GM21367 (cell line): ENCODE results near the gene HM13.
A peak's percentile ranks its signal among the peaks of the same experiment; 100 is the strongest.
"Not testable (repeated sequence)": the region's sequence is repeated elsewhere in the genome, so short reads cannot be mapped to it uniquely, and the experiment has no call there.

ENCODE experiments used
- ATAC-seq: cut with Tn5 transposase; IDR thresholded peaks from one replicate; pipeline ENCODE4 v1.9.1; 2021; ENCODE audit not compliant: unreplicated experiment

Gene HM13

GRCh38 chr20:31542201-31542842 is 28.1 kb downstream of the HM13 start:
- ATAC-seq = no peak

GRCh38 chr20:31542963-31543362 is 28.7 kb downstream of the HM13 start:
- no peak for ATAC-seq

- no peak for ATAC-seq
Observed at GRCh38 chr20:31543966-31544598, 29.8 kb downstream of the HM13 start.

GRCh38 chr20:31544600-31544999 is 30.4 kb downstream of the HM13 start:
- no peak for ATAC-seq

GRCh38 chr20:31545621-31546040 is 31.4 kb downstream of the HM13 start:
- not testable (repeated sequence) for ATAC-seq

- ATAC-seq = peak; percentile 66
Observed at GRCh38 chr20:31547017-31547675, 32.9 kb downstream of the HM13 start.

GRCh38 chr20:31547720-31548298 is 33.6 kb downstream of the HM13 start:
- no peak for ATAC-seq

- no peak for ATAC-seq
Observed at GRCh38 chr20:31548820-31549512, 34.7 kb downstream of the HM13 start.

GRCh38 chr20:31549513-31549880 is 35.3 kb downstream of the HM13 start:
- no peak for ATAC-seq

GRCh38 chr20:31550099-31550498 is 35.9 kb downstream of the HM13 start:
- no peak for ATAC-seq

- no peak for ATAC-seq
Observed at GRCh38 chr20:31551163-31552081, 37.2 kb downstream of the HM13 start.

- ATAC-seq = no peak
Observed at GRCh38 chr20:31555203-31555775, 41.0 kb downstream of the HM13 start.

- ATAC-seq = no peak
Observed at GRCh38 chr20:31559704-31560093, 45.5 kb downstream of the HM13 start.

- ATAC-seq = no peak
Observed at GRCh38 chr20:31560094-31560745, 46.0 kb downstream of the HM13 start.

GRCh38 chr20:31560746-31561598 is 46.7 kb downstream of the HM13 start:
- no peak for ATAC-seq

GRCh38 chr20:31562241-31562640 is 48.0 kb downstream of the HM13 start:
- no peak for ATAC-seq

- ATAC-seq = no peak
Observed at GRCh38 chr20:31564284-31564683, 50.0 kb downstream of the HM13 start.

GRCh38 chr20:31565699-31566318 is 51.6 kb downstream of the HM13 start:
- ATAC-seq = no peak
